ENCODE results near the gene UBC.

The UBC gene

GRCh38 chr12:124914392-124915238 lies at the start of gene UBC:
Gene UBC (minus strand): TSS chr12:124914650. CDS start chr12:124913771, 879 bp downstream.
- peak; percentile 90 for DNase-seq (ENCODE audit: low spot score)

GRCh38 chr12:124963211-124963610 lies 48.8 kb upstream of the UBC start:
- DNase-seq (ENCODE audit: low spot score): no peak

- DNase-seq (ENCODE audit: low spot score): no peak
Measured at GRCh38 chr12:124961055-124961454, 46.6 kb upstream of the UBC start.

GRCh38 chr12:124956571-124956970 lies 42.1 kb upstream of the UBC start:
- no peak for DNase-seq (ENCODE audit: low spot score)

GRCh38 chr12:124954771-124955170 lies 40.3 kb upstream of the UBC start:
- no peak for DNase-seq (ENCODE audit: low spot score)

GRCh38 chr12:124953689-124954405 lies 39.4 kb upstream of the UBC start:
- no peak for DNase-seq (ENCODE audit: low spot score)

- no peak for DNase-seq (ENCODE audit: low spot score)
Measured at GRCh38 chr12:124952801-124953200, 38.4 kb upstream of the UBC start.

- DNase-seq (ENCODE audit: low spot score): no peak
Measured at GRCh38 chr12:124952295-124952694, 37.8 kb upstream of the UBC start.

GRCh38 chr12:124949779-124950728 lies 35.6 kb upstream of the UBC start:
- no peak for DNase-seq (ENCODE audit: low spot score)

GRCh38 chr12:124949066-124949465 lies 34.6 kb upstream of the UBC start:
- DNase-seq (ENCODE audit: low spot score): no peak

- no peak for DNase-seq (ENCODE audit: low spot score)
Measured at GRCh38 chr12:124947561-124948398, 33.3 kb upstream of the UBC start.

GRCh38 chr12:124947013-124947412 lies 32.6 kb upstream of the UBC start:
- no peak for DNase-seq (ENCODE audit: low spot score)

GRCh38 chr12:124946447-124946793 lies 32.0 kb upstream of the UBC start:
- no peak for DNase-seq (ENCODE audit: low spot score)

GRCh38 chr12:124941170-124941527 lies 26.7 kb upstream of the UBC start:
- DNase-seq (ENCODE audit: low spot score): no peak

GRCh38 chr12:124940393-124941169 lies 26.1 kb upstream of the UBC start:
- DNase-seq (ENCODE audit: low spot score): peak; percentile 86

GRCh38 chr12:124940143-124940392 lies 25.6 kb upstream of the UBC start:
- DNase-seq (ENCODE audit: low spot score): no peak

- DNase-seq (ENCODE audit: low spot score): peak; percentile 94
Measured at GRCh38 chr12:124939421-124940142, 25.1 kb upstream of the UBC start.

GRCh38 chr12:124939079-124939420 lies 24.6 kb upstream of the UBC start:
- no peak for DNase-seq (ENCODE audit: low spot score)

- no peak for DNase-seq (ENCODE audit: low spot score)
Measured at GRCh38 chr12:124938587-124938986, 24.1 kb upstream of the UBC start.

- no peak for DNase-seq (ENCODE audit: low spot score)
Measured at GRCh38 chr12:124938108-124938507, 23.7 kb upstream of the UBC start.

Measured in activated CD4-positive, alpha-beta T cell treated with anti-CD3 and anti-CD28 coated beads, Interleukin-2, Interleukin-4, amounts not matched to agents 100 ng/mL and 50 ng/mL, durations not matched to agents 16 hours and 8 hours (primary cell).